Pancreas (tissue), 10 donors: ENCODE results near the gene CEBPZ. TPM values are rescaled to one million over a fixed set of nuclear protein-coding genes. Genes with fewer than 3 reads are reported as not detected.

ENCODE experiments used
- ATAC-seq, 4 donors: fragments of 200-7000 bp; cut with Tn5 transposase; one replicate each; pipeline versions ENCODE4 v1.8.0 to v1.9.1; 2020; ENCODE audit warnings: mild to moderate bottlenecking in 4 of 4, moderate library complexity in 4 of 4
- DNase-seq, 6 donors: peaks; one replicate each; pipeline ENCODE4 v3.0.0-alpha.2; 2020
- FAIRE-seq: peaks from 2 replicates; lab custom pipeline; 2012; peaks lifted over from hg19 to GRCh38; lab: Jason Lieb, UNC
- H3K27ac ChIP-seq, 4 donors: fragments of 200-600 bp; sonication (generic); 1 replicate in 3 of 4; 2 replicates in 1 of 4; pipeline versions ENCODE4 v1.5.0 to v1.8.0; 2020
- H3K27me3 ChIP-seq, 4 donors: fragments of 200-600 bp; one replicate each; pipeline ENCODE4 v1.8.0; 2021
- H3K36me3 ChIP-seq, 3 donors: fragments of 200-600 bp; sonication (generic) in 1 of 3; one replicate each; pipeline versions ENCODE4 v1.5.0 to v1.8.0; 2020 to 2021
- H3K4me1 ChIP-seq, 3 donors: fragments of 200-600 bp; one replicate each; pipeline ENCODE4 v1.8.0; 2021
- H3K4me3 ChIP-seq, 4 donors: fragments of 200-600 bp; sonication (generic) in 2 of 4; one replicate each; pipeline versions ENCODE4 v1.5.0 to v1.8.0; 2020 to 2021
- H3K9me3 ChIP-seq, 4 donors: fragments of 200-600 bp; one replicate each; pipeline ENCODE4 v1.8.0; 2021
- WGBS, 2 donors: extraction: QIAGEN DNeasy Blood & Tissue Kit; methylation state at CpG; one replicate each; pipeline ENCODE4 v1.1.7; 2013; 5-methylcytosine and 5-hydroxymethylcytosine counted together
- intact Hi-C, 3 donors: fragments of 100-400 bp; cut with DNase I; formaldehyde crosslinking; loops; one replicate each; pipeline versions ENCODE4 v1.11.1 to v1.14.2; 2022
- polyA plus RNA-seq, 2 donors: library from polyadenylated mRNA; stranded (reverse); fragments of 200-250 nt; gene quantifications; one replicate each; pipeline ENCODE4 v1.2.3, GENCODE V29; 2013
- total RNA-seq, 6 donors: library from RNA; stranded (reverse); fragmentation: NEBNext Ultra II Directional in 4 of 6; extraction: Animal tissue kit (Norgen Biotek cat#: 25700) in 4 of 6; gene quantifications; one replicate each; pipeline versions ENCODE4 v1.2.1 to v1.2.4, GENCODE V29; 2021 to 2023
- TF ChIP-seq, protein P1 (sequence below), 4 donors: fragments of 200-600 bp; sonication (generic) in 3 of 4; IDR thresholded peaks; one replicate each; pipeline versions ENCODE4 v1.5.0 to v1.8.0; 2021; ENCODE audit warnings: antibody characterized with exemption in 4 of 4
- donor health status: healthy with polysubstance abuse.
- donor health status: DM: no; HTN: no; CAD: no; lungs with moderate emphysema.
- donor health status: DM: no; HTN: no; CAD: no.
- donor health status: control.
- donor health status: control.
- donor health status: Bipolar disorder and iron deficiency.
- donor health status: DM: yes; HTN: yes; CAD: no.
- donor health status: DM: no; HTN: no; CAD: no.
- donor health status: DM: no; HTN: no; CAD: no.
- donor health status: DM: yes; HTN: yes; CAD: no.

CEBPZ gene
- total and polyA plus RNA-seq, 8 donors, result 20.6 to 41.4 (median 29.5) TPM

DNA sequence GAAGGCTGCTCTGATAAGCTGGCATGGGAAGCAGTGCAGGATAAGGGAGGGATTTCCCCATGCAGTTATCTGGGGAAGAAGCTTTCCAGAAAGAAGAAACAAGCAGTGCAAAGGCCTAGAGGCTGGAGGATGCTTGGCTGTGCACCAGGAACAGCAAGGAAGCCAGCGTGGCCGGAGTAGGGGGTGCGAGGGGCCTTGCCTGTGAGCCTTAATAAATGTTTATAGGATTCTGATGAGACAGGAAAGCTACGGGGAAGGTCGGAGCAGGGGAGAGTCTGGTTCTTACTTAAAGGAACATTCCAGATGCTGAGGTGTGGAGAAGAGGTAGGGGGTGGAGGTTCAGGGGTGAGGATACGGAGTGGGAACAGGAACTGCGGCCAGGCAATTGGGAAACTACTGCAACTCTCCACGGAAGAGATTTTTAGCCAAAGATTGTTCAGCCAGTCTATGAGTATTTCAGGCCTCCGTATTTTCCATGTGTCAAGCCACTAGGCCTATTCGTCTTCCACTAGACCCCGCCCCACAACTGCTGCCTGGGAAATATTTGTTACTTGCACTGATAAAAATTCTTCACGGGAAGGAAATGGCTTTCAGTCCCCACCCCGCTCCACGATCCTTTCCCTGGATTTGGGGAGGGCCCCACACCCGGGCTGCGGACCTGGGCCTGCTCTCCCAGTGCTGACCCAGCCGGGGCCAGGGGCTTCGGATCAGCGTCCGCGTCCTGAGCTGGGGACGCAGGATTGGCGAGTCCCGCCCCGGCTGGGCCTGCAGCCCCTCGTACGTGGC lies 75.1 kb downstream of the CEBPZ start:
- Histone ChIP-seq H3K27me3 (no peaks in the 10 kb centered on the region), H3K4me1 (peaks cover 0 to 8% (median 8%) of the 10 kb centered on the region in 3 donors), H3K36me3 (no peaks in the 10 kb centered on the region), H3K27ac (peak overlapping the region; percentile 56 to 89 (median 77)), H3K4me3 (peak overlapping the region; percentile 59 to 92 (median 90)), H3K9me3 (no peaks in the 10 kb centered on the region)
- intact Hi-C loops, result no loop called here
- ATAC-seq (peak; percentile 60 to 74 (median 63)), FAIRE-seq (no peak), DNase-seq (peak in 4 of 6 donors; percentile 36 to 54 (median 44))
- 0% methylated on average over 27 of the region's 27 CpGs for WGBS, 2 donors
- TF ChIP-seq, protein P1, sequence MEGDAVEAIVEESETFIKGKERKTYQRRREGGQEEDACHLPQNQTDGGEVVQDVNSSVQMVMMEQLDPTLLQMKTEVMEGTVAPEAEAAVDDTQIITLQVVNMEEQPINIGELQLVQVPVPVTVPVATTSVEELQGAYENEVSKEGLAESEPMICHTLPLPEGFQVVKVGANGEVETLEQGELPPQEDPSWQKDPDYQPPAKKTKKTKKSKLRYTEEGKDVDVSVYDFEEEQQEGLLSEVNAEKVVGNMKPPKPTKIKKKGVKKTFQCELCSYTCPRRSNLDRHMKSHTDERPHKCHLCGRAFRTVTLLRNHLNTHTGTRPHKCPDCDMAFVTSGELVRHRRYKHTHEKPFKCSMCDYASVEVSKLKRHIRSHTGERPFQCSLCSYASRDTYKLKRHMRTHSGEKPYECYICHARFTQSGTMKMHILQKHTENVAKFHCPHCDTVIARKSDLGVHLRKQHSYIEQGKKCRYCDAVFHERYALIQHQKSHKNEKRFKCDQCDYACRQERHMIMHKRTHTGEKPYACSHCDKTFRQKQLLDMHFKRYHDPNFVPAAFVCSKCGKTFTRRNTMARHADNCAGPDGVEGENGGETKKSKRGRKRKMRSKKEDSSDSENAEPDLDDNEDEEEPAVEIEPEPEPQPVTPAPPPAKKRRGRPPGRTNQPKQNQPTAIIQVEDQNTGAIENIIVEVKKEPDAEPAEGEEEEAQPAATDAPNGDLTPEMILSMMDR (IDR thresholded peaks at IDR 0.05), result no peak

DNA sequence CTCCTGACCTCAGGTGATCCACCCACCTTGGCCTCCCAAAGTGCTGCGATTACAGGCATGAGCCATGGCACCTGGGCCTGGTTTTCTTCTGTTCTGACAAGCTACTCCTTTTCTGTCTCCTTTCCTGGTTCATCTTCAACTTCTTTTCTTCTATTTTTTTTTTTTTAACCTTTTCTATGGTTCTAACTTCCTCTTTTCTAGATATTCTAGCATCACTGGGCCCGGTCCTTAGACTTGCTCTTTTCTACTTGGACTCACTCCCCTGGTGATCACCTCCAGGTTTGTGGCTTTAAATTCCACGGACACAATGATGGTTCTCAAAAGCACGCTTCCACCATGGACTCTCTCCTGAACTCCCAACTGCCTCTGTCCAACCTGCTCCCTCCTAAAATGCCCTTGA lies 76.6 kb downstream of the CEBPZ start:
- TF ChIP-seq, protein P1 (IDR thresholded peaks at IDR 0.05), result no peak
- WGBS, 2 donors, result 93 to 94% methylated on average over 4 of the region's 4 CpGs
- DNase-seq (no peak), FAIRE-seq (no peak), ATAC-seq (no peak)
- intact Hi-C loops, result no loop called here
- H3K27ac ChIP-seq, result no peak overlapping the region
- no peaks in the 10 kb centered on the region for H3K36me3 ChIP-seq
- no peak overlapping the region for H3K4me3 ChIP-seq
- H3K4me1 ChIP-seq, result peaks cover 0 to 18% (median 15%) of the 10 kb centered on the region in 3 donors
- H3K9me3 ChIP-seq, result no peaks in the 10 kb centered on the region
- H3K27me3 ChIP-seq, result no peaks in the 10 kb centered on the region

DNA sequence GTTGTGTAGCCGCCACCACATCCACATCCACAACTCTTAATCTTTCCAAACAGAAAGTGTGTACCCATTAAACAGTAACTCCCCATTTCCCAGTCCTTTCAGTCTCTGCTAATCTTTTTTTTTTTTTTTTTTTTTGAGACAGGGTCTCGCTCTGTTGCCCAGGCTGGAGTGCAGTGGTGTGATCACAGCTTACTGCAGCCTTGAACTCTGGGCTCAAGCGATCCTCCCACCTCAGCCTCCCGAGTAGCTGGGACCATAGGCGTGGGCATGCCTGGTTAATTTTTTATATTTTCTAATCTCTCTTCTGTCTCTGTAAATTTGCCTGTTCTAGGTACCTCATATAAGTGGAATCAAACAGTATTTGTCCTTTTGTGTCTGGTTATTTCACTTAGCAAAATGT lies 78.2 kb downstream of the CEBPZ start:
- Histone ChIP-seq H3K36me3 (no peaks in the 10 kb centered on the region), H3K4me1 (peaks cover 0 to 22% (median 18%) of the 10 kb centered on the region in 3 donors), H3K4me3 (no peak overlapping the region), H3K27me3 (no peaks in the 10 kb centered on the region), H3K9me3 (no peaks in the 10 kb centered on the region), H3K27ac (no peak overlapping the region)
- TF ChIP-seq, protein P1 (IDR thresholded peaks at IDR 0.05), result no peak
- DNase-seq (no peak), FAIRE-seq (no peak), ATAC-seq (no peak)
- intact Hi-C loops, result no loop called here
- 87 to 96% methylated on average over 5 of the region's 5 CpGs for WGBS, 2 donors

Other genes with a start within 250 kb of the CEBPZ start
- 10 to 100 TPM; 12.1 to 15.5 (median 13.5) TPM for gene HEATR5B, start 147.2 kb downstream of the CEBPZ start, total RNA-seq
- 10 to 100 TPM in 1 of 2 donors, 1 to 10 TPM in 1; 8.7 to 13.6 TPM for gene HEATR5B, start 147.2 kb downstream of the CEBPZ start, polyA plus RNA-seq
- gene GPATCH11, start 147.1 kb downstream of the CEBPZ start, total RNA-seq, result 1 to 10 TPM; 1.4 to 2.8 (median 2.0) TPM
- 1 to 10 TPM; 1.5 to 2.0 TPM for gene GPATCH11, start 147.1 kb downstream of the CEBPZ start, polyA plus RNA-seq
- 10 to 100 TPM; 11.6 to 22.6 (median 14.6) TPM for gene EIF2AK2, start 74.6 kb downstream of the CEBPZ start, total RNA-seq
- 1 to 10 TPM; 2.6 to 5.4 TPM for gene EIF2AK2, start 74.6 kb downstream of the CEBPZ start, polyA plus RNA-seq
- not detected for gene SULT6B1, start 42.9 kb downstream of the CEBPZ start, total RNA-seq
- gene SULT6B1, start 42.9 kb downstream of the CEBPZ start, polyA plus RNA-seq, result not detected
- 10 to 100 TPM; 13.7 to 19.7 (median 15.7) TPM for gene CEBPZOS, start 35.1 kb downstream of the CEBPZ start, total RNA-seq
- 10 to 100 TPM; 23.4 to 35.3 TPM for gene CEBPZOS, start 35.1 kb downstream of the CEBPZ start, polyA plus RNA-seq
- gene NDUFAF7, start 62 bp upstream of the CEBPZ start, total RNA-seq, result 1 to 10 TPM; 4.7 to 8.0 (median 6.9) TPM
- 10 to 100 TPM in 1 of 2 donors, 1 to 10 TPM in 1; 8.0 to 20.0 TPM for gene NDUFAF7, start 62 bp upstream of the CEBPZ start, polyA plus RNA-seq
- 10 to 100 TPM in 3 of 6 donors, 1 to 10 TPM in 3; 6.7 to 17.2 (median 9.2) TPM for gene PRKD3, start 93.2 kb upstream of the CEBPZ start, total RNA-seq
- gene PRKD3, start 93.2 kb upstream of the CEBPZ start, polyA plus RNA-seq, result 1 to 10 TPM; 4.1 to 5.5 TPM
- 10 to 100 TPM in 1 of 6 donors, 1 to 10 TPM in 4, under 1 TPM in 1; 0.79 to 15.7 (median 3.6) TPM for gene QPCT, start 113.0 kb upstream of the CEBPZ start, total RNA-seq
- 10 to 100 TPM; 15.3 to 69.0 TPM for gene QPCT, start 113.0 kb upstream of the CEBPZ start, polyA plus RNA-seq